Left ventricle myocardium superior (tissue), 1 donor: ENCODE results near the gene MRGPRX3. TPM values are rescaled to one million over a fixed set of nuclear protein-coding genes. Genes with fewer than 3 reads are reported as not detected.

Source experiments
- ATAC-seq: fragments of 200-7000 bp; cut with Tn5 transposase; one replicate; pipeline ENCODE4 v1.9.1; 2020; ENCODE audit warnings: mild to moderate bottlenecking, moderate library complexity
- DNase-seq: peaks from one replicate; pipeline ENCODE4 v3.0.0-alpha.2; 2020
- intact Hi-C: fragments of 100-400 bp; cut with micrococcal nuclease; formaldehyde crosslinking; loops from one replicate; pipeline ENCODE4 v1.11.0; 2022
- total RNA-seq: library from RNA; stranded (reverse); fragmentation: NEBNext Ultra II Directional; extraction: Animal tissue kit (Norgen Biotek cat#: 25700); gene quantifications from one replicate; pipeline ENCODE4 v1.2.1, GENCODE V29; 2021
- donor health status: DM: no; HTN: yes; CAD: no; lungs with severe emphysema.

MRGPRX3 gene
- total RNA-seq, 1 donor from 2014 or later: not detected

GRCh38 chr11:18145025-18145424, 12.7 kb downstream of the MRGPRX3 start:
- intact Hi-C loops: no loop called here
- DNase-seq: no peak
- no peak for ATAC-seq

GRCh38 chr11:18145837-18146236, 13.5 kb downstream of the MRGPRX3 start:
- intact Hi-C loops: no loop called here
- no peak for ATAC-seq
- DNase-seq: no peak

- ATAC-seq (no peak), DNase-seq (no peak)
- intact Hi-C loops: no loop called here
Measured at GRCh38 chr11:18151581-18151980, 19.2 kb downstream of the MRGPRX3 start.

GRCh38 chr11:18168372-18168771, 36.0 kb downstream of the MRGPRX3 start:
- intact Hi-C loops: no loop called here
- ATAC-seq (no peak), DNase-seq (no peak)

GRCh38 chr11:18171377-18172000, 39.1 kb downstream of the MRGPRX3 start:
- DNase-seq: no peak
- intact Hi-C loops: no loop called here
- no peak for ATAC-seq

GRCh38 chr11:18172666-18173065, 40.3 kb downstream of the MRGPRX3 start, which contains the start of gene MRGPRX4:
Gene MRGPRX4 (plus strand): TSS chr11:18172837. CDS start chr11:18173257, 420 bp downstream.
- ATAC-seq: no peak
- DNase-seq: no peak
- intact Hi-C loops: no loop called here

GRCh38 chr11:18173225-18173866, 41.0 kb downstream of the MRGPRX3 start:
- no peak for DNase-seq
- ATAC-seq: no peak
- intact Hi-C loops: no loop called here

Other genes starting within 250 kb of the MRGPRX3 start
- 15.4 TPM for gene SERGEF, start 119.5 kb upstream of the MRGPRX3 start, total RNA-seq
- gene TPH1, start 86.3 kb upstream of the MRGPRX3 start, total RNA-seq: not detected
- gene SAAL1, start 26.5 kb upstream of the MRGPRX3 start, total RNA-seq: 5.8 TPM
- not detected for gene MRGPRX4, start 40.3 kb downstream of the MRGPRX3 start, total RNA-seq
- not detected for gene SAA4, start 104.2 kb downstream of the MRGPRX3 start, total RNA-seq
- gene SAA2, start 116.1 kb downstream of the MRGPRX3 start, total RNA-seq: 2.8 TPM
- gene SAA1, start 133.7 kb downstream of the MRGPRX3 start, total RNA-seq: 7.1 TPM
- 12.4 TPM for gene HPS5, start 189.6 kb downstream of the MRGPRX3 start, total RNA-seq
- 26.6 TPM for gene GTF2H1, start 190.0 kb downstream of the MRGPRX3 start, total RNA-seq